Measurements from ENCODE around the gene RCVRN. TPM values are rescaled to one million over a fixed set of nuclear protein-coding genes. Genes with fewer than 3 reads are reported as not detected.

RCVRN gene
- total RNA-seq, 2 donors from 2014 or later = 0.14 TPM; not detected in 1

DNA sequence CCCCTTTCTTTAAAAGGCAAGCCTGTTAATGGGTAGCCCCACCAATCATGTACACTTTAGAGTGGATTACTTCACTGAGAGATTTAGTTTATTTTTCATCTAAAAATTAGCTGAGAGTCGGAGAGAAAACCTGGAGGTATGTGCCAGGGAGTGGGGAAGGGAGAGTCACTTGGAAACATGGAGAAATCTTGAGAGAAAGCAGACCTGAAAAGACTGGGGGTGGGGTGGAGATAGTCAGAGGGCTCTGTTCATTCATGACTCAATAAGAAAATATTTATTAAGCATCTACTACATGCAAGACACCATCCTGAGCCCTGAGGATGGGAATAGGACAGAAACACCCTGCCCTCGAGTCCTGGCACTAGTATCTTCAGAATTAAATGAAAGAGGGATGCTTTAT is 27.4 kb upstream of the RCVRN start:
- Histone ChIP-seq H3K27me3 (replicated peaks; ENCODE audit: insufficient read depth) (no peaks in the 10 kb centered on the region), H3K4me1 (ENCODE audit: control insufficient read depth in 1 of 2, low read depth in 2 of 2) (peaks cover 0 to 9% of the 10 kb centered on the region in 2 donors), H3K27ac (no peak overlapping the region), H3K36me3 (no peaks in the 10 kb centered on the region), H3K4me3 (no peak overlapping the region), H3K9me3 (no peaks in the 10 kb centered on the region)
- ATAC-seq (ENCODE audit: insufficient number of reproducible peaks, low FRiP score, low read depth) = no peak
- no peak for DNase-seq (ENCODE audit: low spot score)
- TF ChIP-seq, protein P1, sequence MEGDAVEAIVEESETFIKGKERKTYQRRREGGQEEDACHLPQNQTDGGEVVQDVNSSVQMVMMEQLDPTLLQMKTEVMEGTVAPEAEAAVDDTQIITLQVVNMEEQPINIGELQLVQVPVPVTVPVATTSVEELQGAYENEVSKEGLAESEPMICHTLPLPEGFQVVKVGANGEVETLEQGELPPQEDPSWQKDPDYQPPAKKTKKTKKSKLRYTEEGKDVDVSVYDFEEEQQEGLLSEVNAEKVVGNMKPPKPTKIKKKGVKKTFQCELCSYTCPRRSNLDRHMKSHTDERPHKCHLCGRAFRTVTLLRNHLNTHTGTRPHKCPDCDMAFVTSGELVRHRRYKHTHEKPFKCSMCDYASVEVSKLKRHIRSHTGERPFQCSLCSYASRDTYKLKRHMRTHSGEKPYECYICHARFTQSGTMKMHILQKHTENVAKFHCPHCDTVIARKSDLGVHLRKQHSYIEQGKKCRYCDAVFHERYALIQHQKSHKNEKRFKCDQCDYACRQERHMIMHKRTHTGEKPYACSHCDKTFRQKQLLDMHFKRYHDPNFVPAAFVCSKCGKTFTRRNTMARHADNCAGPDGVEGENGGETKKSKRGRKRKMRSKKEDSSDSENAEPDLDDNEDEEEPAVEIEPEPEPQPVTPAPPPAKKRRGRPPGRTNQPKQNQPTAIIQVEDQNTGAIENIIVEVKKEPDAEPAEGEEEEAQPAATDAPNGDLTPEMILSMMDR (IDR thresholded peaks at IDR 0.05) = no peak

DNA sequence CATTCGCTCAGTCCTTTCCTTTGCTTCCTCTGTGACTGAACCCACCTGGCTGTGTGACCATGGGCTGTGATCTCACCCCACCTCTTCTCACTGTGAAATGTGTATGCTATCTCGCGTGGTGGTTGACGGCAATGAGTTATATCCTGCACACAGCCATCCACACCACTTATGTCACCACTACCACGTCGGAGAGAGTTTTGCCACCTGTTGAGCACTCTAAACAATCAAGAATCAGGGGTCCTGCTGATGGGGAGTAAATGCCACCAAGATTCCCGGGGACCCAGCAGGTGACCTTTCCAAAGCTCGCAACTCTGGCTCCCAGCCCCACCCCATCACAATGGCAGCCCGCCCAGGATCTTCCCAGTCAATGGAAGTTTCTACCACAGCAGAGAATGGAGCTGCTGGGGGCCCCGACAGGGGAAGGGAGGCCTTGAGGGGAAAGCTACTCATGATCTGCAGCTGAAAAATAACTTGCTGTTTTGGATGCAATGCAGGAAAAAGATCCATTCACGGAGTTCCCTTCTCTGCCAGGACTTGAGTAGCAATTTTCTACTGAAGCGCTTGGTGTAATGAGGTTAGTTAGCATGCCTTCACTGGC is 26.2 kb upstream of the RCVRN start:
- Histone ChIP-seq H3K36me3 (no peaks in the 10 kb centered on the region), H3K4me3 (no peak overlapping the region), H3K27me3 (replicated peaks; ENCODE audit: insufficient read depth) (no peaks in the 10 kb centered on the region), H3K4me1 (ENCODE audit: control insufficient read depth in 1 of 2, low read depth in 2 of 2) (no peaks in the 10 kb centered on the region), H3K27ac (no peak overlapping the region), H3K9me3 (no peaks in the 10 kb centered on the region)
- DNase-seq (ENCODE audit: low spot score) (no peak), ATAC-seq (ENCODE audit: insufficient number of reproducible peaks, low FRiP score, low read depth) (no peak)
- TF ChIP-seq, protein P1 (IDR thresholded peaks at IDR 0.05) = no peak

GRCh38 chr17:9929871-9930270 is 24.8 kb upstream of the RCVRN start:
- Histone ChIP-seq H3K4me3 (no peak overlapping the region), H3K27me3 (replicated peaks; ENCODE audit: insufficient read depth) (no peaks in the 10 kb centered on the region), H3K9me3 (no peaks in the 10 kb centered on the region), H3K27ac (no peak overlapping the region), H3K4me1 (ENCODE audit: control insufficient read depth in 1 of 2, low read depth in 2 of 2) (no peaks in the 10 kb centered on the region), H3K36me3 (no peaks in the 10 kb centered on the region)
- no peak for ATAC-seq (ENCODE audit: insufficient number of reproducible peaks, low FRiP score, low read depth)
- TF ChIP-seq, protein P1 (IDR thresholded peaks at IDR 0.05) = no peak
- no peak for DNase-seq (ENCODE audit: low spot score)

- ATAC-seq (ENCODE audit: insufficient number of reproducible peaks, low FRiP score, low read depth) (no peak), DNase-seq (ENCODE audit: low spot score) (no peak)
- Histone ChIP-seq H3K4me1 (ENCODE audit: control insufficient read depth in 1 of 2, low read depth in 2 of 2) (no peaks in the 10 kb centered on the region), H3K27me3 (replicated peaks; ENCODE audit: insufficient read depth) (no peaks in the 10 kb centered on the region), H3K36me3 (no peaks in the 10 kb centered on the region), H3K9me3 (no peaks in the 10 kb centered on the region), H3K27ac (no peak overlapping the region), H3K4me3 (no peak overlapping the region)
- TF ChIP-seq, protein P1 (IDR thresholded peaks at IDR 0.05) = peak; percentile 15
These were observed 23.7 kb upstream of the RCVRN start for GRCh38 chr17:9928601-9929333.

GRCh38 chr17:9926150-9926804 is 21.2 kb upstream of the RCVRN start:
- Histone ChIP-seq H3K27ac (no peak overlapping the region), H3K4me3 (no peak overlapping the region), H3K36me3 (no peaks in the 10 kb centered on the region), H3K4me1 (ENCODE audit: control insufficient read depth in 1 of 2, low read depth in 2 of 2) (no peaks in the 10 kb centered on the region), H3K27me3 (replicated peaks; ENCODE audit: insufficient read depth) (no peaks in the 10 kb centered on the region), H3K9me3 (no peaks in the 10 kb centered on the region)
- DNase-seq (ENCODE audit: low spot score) (no peak), ATAC-seq (ENCODE audit: insufficient number of reproducible peaks, low FRiP score, low read depth) (no peak)
- TF ChIP-seq, protein P1 (IDR thresholded peaks at IDR 0.05) = no peak

Measured in thoracic aorta (tissue), 2 donors.